Loucy (cell line): ENCODE measurements around the gene KDM4C.

ENCODE experiments used
- H2AFZ ChIP-seq: fragments of 200-600 bp; sonication (generic); 2 replicates; pipeline ENCODE4 v1.6.0; 2016; ENCODE audit warnings: antibody characterized with exemption, mild to moderate bottlenecking, low read length, moderate library complexity
- H3F3A ChIP-seq: fragments of 200-600 bp; 2 replicates; pipeline ENCODE4 v1.6.0; 2016; ENCODE audit warnings: antibody characterized with exemption, low read depth, mild to moderate bottlenecking
- H3K27me3 ChIP-seq: fragments of 200-600 bp; sonication (generic); 2 replicates; pipeline ENCODE4 v1.6.1; 2014; ENCODE audit warnings: low read length, mild to moderate bottlenecking; ENCODE audit not compliant: insufficient read depth, poor library complexity, severe bottlenecking
- H3K36me3 ChIP-seq: fragments of 200-600 bp; sonication (generic); 2 replicates; pipeline ENCODE4 v1.6.1; 2016; ENCODE audit warnings: low read length; ENCODE audit not compliant: insufficient read depth
- H3K4me1 ChIP-seq: fragments of 200-600 bp; sonication (generic); 2 replicates; pipeline ENCODE4 v1.5.1; 2014; ENCODE audit warnings: low read length, mild to moderate bottlenecking; ENCODE audit not compliant: insufficient read depth, poor library complexity, severe bottlenecking
- H3K4me2 ChIP-seq: fragments of 200-600 bp; sonication (generic); 2 replicates; pipeline ENCODE4 v1.6.0; 2014; ENCODE audit warnings: antibody characterized with exemption, low read length, low read depth, mild to moderate bottlenecking; ENCODE audit not compliant: poor library complexity, severe bottlenecking
- H3K4me3 ChIP-seq: fragments of 200-600 bp; sonication (generic); 2 replicates; pipeline ENCODE4 v1.5.1; 2014; ENCODE audit warnings: low read length, mild to moderate bottlenecking, mixed read lengths; ENCODE audit not compliant: poor library complexity, severe bottlenecking
- H3K79me2 ChIP-seq: fragments of 200-600 bp; sonication (generic); 2 replicates; pipeline ENCODE4 v1.6.1; 2014; ENCODE audit warnings: low read length; ENCODE audit not compliant: insufficient read depth
- H3K9ac ChIP-seq: fragments of 200-600 bp; sonication (generic); 2 replicates; pipeline ENCODE4 v1.6.0; 2014; ENCODE audit warnings: mild to moderate bottlenecking, low read depth, low read length, moderate library complexity; ENCODE audit not compliant: poor library complexity, severe bottlenecking
- H3K9me2 ChIP-seq: fragments of 200-600 bp; sonication (generic); replicated peaks from 2 replicates; pipeline ENCODE4 v1.6.1; 2016; ENCODE audit warnings: low read depth, low read length, mixed read lengths
- H3K9me3 ChIP-seq: fragments of 200-600 bp; sonication (generic); 2 replicates; pipeline ENCODE4 v1.6.1; 2014; ENCODE audit warnings: mild to moderate bottlenecking, antibody characterized with exemption, low read length, low read depth; ENCODE audit not compliant: insufficient read depth
- H4K20me1 ChIP-seq: fragments of 200-600 bp; sonication (generic); 2 replicates; pipeline ENCODE4 v1.6.0; 2014; ENCODE audit warnings: antibody characterized with exemption, low read length, mild to moderate bottlenecking; ENCODE audit not compliant: insufficient read depth, poor library complexity, severe bottlenecking
- CTCF ChIP-seq: fragments of 200-600 bp; sonication (generic); conservative IDR thresholded peaks from 2 replicates; pipeline ENCODE4 v1.5.1; 2014; ENCODE audit warnings: mild to moderate bottlenecking, antibody characterized with exemption, low read length
- EZH2phosphoT487 ChIP-seq: fragments of 200-600 bp; IDR thresholded peaks from 2 replicates; pipeline ENCODE4 v1.6.1; 2018; ENCODE audit warnings: antibody characterized with exemption, mild to moderate bottlenecking, moderate library complexity, borderline replicate concordance

The KDM4C gene

GRCh38 chr9:7006417-7006816 lies 248.6 kb downstream of the KDM4C start:
- Histone ChIP-seq H3K36me3 (peaks cover 30% of the 10 kb centered on the region), H3K27me3 (peaks cover 5% of the 10 kb centered on the region), H3F3A (no peaks in the 10 kb centered on the region), H2AFZ (no peak overlapping the region), H4K20me1 (peaks cover 5% of the 10 kb centered on the region), H3K4me1 (peaks cover 7% of the 10 kb centered on the region), H3K4me2 (no peak overlapping the region), H3K9me3 (peaks cover 10% of the 10 kb centered on the region), H3K9ac (no peak overlapping the region), H3K9me2 (no peaks in the 10 kb centered on the region), H3K4me3 (no peak overlapping the region), H3K79me2 (no peaks in the 10 kb centered on the region)
- no peak for TF ChIP-seq EZH2phosphoT487
- TF ChIP-seq CTCF: no peak

GRCh38 chr9:7008411-7008810 lies 250.6 kb downstream of the KDM4C start:
- H3K9ac ChIP-seq: no peak overlapping the region
- H3K4me2 ChIP-seq: no peak overlapping the region
- peaks cover 10% of the 10 kb centered on the region for H3K9me3 ChIP-seq
- H3K9me2 ChIP-seq: no peaks in the 10 kb centered on the region
- no peak for TF ChIP-seq CTCF
- no peak for TF ChIP-seq EZH2phosphoT487
- peaks cover 20% of the 10 kb centered on the region for H4K20me1 ChIP-seq
- peaks cover 15% of the 10 kb centered on the region for H3K4me1 ChIP-seq
- H3K27me3 ChIP-seq: peaks cover 5% of the 10 kb centered on the region
- peaks cover 19% of the 10 kb centered on the region for H3K36me3 ChIP-seq
- H3K79me2 ChIP-seq: no peaks in the 10 kb centered on the region
- no peaks in the 10 kb centered on the region for H3F3A ChIP-seq
- H2AFZ ChIP-seq: no peak overlapping the region
- no peak overlapping the region for H3K4me3 ChIP-seq

GRCh38 chr9:7009065-7009464 lies 251.3 kb downstream of the KDM4C start:
- no peak overlapping the region for H2AFZ ChIP-seq
- H3K36me3 ChIP-seq: peaks cover 26% of the 10 kb centered on the region
- H3K9me3 ChIP-seq: peaks cover 10% of the 10 kb centered on the region
- no peaks in the 10 kb centered on the region for H3F3A ChIP-seq
- no peaks in the 10 kb centered on the region for H3K9me2 ChIP-seq
- H4K20me1 ChIP-seq: peaks cover 25% of the 10 kb centered on the region
- H3K4me1 ChIP-seq: peaks cover 15% of the 10 kb centered on the region
- TF ChIP-seq CTCF: no peak
- TF ChIP-seq EZH2phosphoT487: no peak
- no peaks in the 10 kb centered on the region for H3K79me2 ChIP-seq
- peaks cover 5% of the 10 kb centered on the region for H3K27me3 ChIP-seq
- H3K4me3 ChIP-seq: no peak overlapping the region
- H3K4me2 ChIP-seq: no peak overlapping the region
- H3K9ac ChIP-seq: no peak overlapping the region
